ENCODE results near the gene TLL1. TPM values are rescaled to one million over a fixed set of nuclear protein-coding genes. Genes with fewer than 3 reads are reported as not detected.

Gene TLL1
- total RNA-seq, 1 donor from 2014 or later = not detected

DNA sequence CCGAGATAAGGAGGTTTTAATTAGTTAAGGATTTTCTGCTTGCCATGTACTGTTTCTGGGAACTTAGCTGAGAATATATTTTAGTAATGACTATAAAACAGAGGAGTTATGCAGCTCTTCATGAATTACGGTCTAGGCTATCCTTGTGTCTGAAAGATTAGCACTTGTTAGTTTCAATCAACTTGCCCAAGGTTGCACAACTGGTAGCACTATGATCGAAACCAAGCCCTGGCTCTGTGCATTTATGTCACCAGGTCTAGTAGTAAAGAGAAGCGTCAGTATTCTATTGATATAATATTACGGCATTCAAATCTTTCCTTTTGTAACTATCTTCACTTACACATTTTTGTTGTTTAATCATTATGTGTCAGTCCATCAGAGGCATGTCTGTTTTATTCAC, 176.0 kb downstream of the TLL1 start:
- intact Hi-C loops (cut with micrococcal nuclease) = no loop called here

DNA sequence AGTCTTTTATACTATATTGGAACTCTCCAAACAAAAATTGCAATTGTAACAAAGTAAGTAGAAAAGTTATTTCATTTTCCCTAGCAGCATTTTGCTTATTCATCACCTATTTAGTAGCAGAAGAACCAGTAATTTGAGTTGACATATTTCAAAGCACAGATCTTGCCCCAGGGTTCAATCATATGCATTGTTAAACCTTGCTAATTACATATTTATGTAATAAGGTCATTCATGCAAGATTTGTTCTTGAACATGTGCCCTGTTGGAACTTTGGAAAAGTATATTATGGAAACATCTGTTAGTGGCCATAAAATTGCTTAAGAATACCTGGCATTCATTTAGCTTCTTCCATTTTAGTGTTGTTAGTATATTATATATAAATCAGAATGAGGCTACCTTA, 191.7 kb downstream of the TLL1 start:
- intact Hi-C loops (cut with micrococcal nuclease) = no loop called here

GRCh38 chr4:166065324-166065723, 192.3 kb downstream of the TLL1 start:
- intact Hi-C loops (cut with micrococcal nuclease) = no loop called here

DNA sequence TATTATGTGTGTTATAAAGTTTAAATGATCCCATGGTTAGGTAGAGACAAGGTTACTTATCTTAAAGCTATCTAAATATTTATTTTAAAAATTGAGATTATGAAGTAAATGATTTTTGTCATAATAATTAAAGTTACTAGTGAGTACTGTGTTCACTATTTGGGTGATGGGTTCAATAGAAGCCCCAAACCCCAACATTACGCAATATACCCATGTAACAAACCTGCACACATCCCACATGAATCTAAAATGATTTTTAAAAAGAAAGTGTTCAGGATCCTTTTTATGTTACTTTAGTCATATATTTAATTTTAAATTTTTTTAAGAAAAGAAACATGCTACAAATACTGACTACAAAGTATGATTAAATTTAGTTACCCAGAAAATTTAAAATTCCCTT, 193.9 kb downstream of the TLL1 start:
- intact Hi-C loops (cut with micrococcal nuclease) = no loop called here

- intact Hi-C loops (cut with micrococcal nuclease) = no loop called here
Measured at GRCh38 chr4:166067915-166068314, 194.9 kb downstream of the TLL1 start.

- intact Hi-C loops (cut with micrococcal nuclease) = no loop called here
Measured at GRCh38 chr4:166073783-166074182, 200.7 kb downstream of the TLL1 start.

DNA sequence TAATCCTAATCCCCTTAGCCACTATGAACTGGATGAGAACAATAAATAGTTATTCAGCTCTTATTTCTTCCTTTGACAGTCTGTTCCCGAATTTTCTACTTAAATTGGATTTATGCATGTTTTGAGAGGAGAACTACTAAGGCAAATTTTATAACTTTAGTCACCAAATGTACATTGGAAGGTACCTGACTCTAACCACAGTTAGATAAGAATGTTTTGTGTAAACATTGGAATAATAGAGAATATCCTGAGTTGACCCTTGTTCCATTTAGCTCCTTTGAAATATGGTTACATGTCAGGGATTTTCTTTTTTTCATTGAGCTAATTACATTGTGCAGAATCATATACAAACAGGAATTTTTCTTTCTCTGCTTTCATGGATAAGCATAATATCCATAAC, 202.6 kb downstream of the TLL1 start:
- intact Hi-C loops (cut with micrococcal nuclease) = no loop called here

GRCh38 chr4:166077782-166078181, 204.7 kb downstream of the TLL1 start:
- intact Hi-C loops (cut with micrococcal nuclease) = no loop called here

GRCh38 chr4:166078383-166078782, 205.3 kb downstream of the TLL1 start:
- intact Hi-C loops (cut with micrococcal nuclease) = no loop called here

DNA sequence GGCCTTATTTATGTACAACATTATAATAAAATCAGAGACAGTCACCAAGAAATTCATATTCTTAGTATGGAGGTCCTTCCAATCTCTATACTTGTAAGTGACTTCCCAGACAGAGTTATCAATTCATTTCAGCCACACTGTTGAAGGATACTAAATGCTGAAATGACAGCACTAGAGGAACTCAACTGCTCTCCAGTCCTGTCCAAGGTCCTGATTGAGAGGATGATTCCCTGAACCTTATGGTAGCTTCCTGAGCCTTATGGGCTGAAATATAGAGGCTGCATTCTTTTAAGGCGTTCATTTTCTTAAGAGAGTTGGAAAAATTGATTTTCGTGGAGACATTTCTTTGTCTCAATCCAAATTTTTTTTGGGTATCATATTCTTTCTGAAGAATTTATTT, 205.9 kb downstream of the TLL1 start:
- intact Hi-C loops (cut with micrococcal nuclease) = no loop called here

- intact Hi-C loops (cut with micrococcal nuclease) = no loop called here
Measured at GRCh38 chr4:166087569-166087968, 214.5 kb downstream of the TLL1 start.

GRCh38 chr4:166088576-166088975, 215.5 kb downstream of the TLL1 start:
- intact Hi-C loops (cut with micrococcal nuclease) = no loop called here

DNA sequence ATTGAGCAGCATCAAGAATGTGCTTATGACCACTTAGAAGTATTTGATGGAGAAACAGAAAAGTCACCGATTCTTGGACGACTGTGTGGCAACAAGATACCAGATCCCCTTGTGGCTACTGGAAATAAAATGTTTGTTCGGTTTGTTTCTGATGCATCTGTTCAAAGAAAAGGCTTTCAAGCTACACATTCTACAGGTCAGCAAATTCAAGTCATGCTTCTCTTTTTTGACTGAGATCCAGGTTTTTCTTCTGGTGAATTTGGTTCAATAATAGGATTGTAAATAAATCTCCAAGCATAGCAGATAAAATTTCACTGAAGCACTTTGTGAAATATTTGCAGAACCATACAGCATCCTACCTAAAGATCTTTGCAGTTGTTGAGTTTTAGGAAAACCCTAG, 218.1 kb downstream of the TLL1 start:
- intact Hi-C loops (cut with micrococcal nuclease) = no loop called here

DNA sequence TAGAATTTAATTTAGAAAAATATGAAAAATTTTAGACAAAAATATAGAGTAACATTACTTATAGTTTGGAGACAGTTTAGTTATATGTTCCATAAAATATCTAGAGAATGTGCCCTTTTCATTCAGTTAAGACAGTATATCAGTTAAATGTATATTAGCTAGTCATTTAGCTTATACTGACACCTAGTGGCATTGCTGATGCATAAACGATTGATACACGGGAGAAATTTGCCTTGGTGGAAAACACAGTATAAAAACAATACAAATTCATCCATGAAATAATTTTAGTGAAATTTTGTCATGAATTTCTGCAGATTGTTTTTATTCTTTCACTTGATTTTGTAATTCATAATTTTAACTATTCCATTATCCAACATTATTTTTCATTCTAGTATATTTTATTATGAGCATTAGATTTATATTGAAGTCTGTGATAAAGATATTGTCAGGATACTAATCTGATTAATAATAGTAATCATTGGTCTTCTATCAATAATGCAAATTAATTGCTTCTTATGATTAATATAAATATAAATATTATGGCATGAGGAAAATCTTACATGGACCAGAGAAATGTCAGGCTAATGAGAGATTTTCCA, 219.0 kb downstream of the TLL1 start:
- intact Hi-C loops (cut with micrococcal nuclease) = loop anchor here (1.0 kb wide), 2 partner anchors 555 to 599 kb away; no protein-coding TSS in a partner anchor

GRCh38 chr4:166092797-166093290, 219.8 kb downstream of the TLL1 start:
- intact Hi-C loops (cut with micrococcal nuclease) = loop anchor here (1.0 kb wide), 2 partner anchors 556 to 600 kb away; no protein-coding TSS in a partner anchor

DNA sequence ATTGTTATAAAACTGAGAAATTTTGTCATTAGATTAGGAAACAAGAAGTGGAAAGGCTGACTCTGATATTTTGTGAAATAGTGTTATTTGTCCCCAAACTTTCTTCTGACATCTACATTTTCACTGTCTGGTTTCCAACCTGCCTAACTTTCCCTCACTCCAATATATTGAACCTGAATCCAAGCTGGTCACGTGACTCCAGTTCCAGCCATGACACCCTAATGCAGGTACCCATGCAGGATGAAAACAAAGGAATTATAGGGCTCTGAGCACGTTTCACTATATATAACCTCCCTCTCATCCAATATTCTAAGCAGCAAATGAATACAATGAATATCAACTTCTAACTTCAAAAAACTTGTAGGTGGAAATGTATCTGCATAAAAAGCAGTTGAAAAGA, 231.6 kb downstream of the TLL1 start:
- intact Hi-C loops (cut with micrococcal nuclease) = no loop called here

- intact Hi-C loops (cut with micrococcal nuclease) = no loop called here
Measured at GRCh38 chr4:166121897-166122296, 248.9 kb downstream of the TLL1 start.

- intact Hi-C loops (cut with micrococcal nuclease) = no loop called here
Measured at GRCh38 chr4:166123546-166123945, 250.5 kb downstream of the TLL1 start.

GRCh38 chr4:166128403-166128802, 255.4 kb downstream of the TLL1 start:
- intact Hi-C loops (cut with micrococcal nuclease) = no loop called here

- intact Hi-C loops (cut with micrococcal nuclease) = no loop called here
Measured at GRCh38 chr4:166134285-166134684, 261.2 kb downstream of the TLL1 start.

- intact Hi-C loops (cut with micrococcal nuclease) = no loop called here
Measured at GRCh38 chr4:166140951-166141350, 267.9 kb downstream of the TLL1 start.

- intact Hi-C loops (cut with micrococcal nuclease) = no loop called here
Measured at GRCh38 chr4:166143227-166143626, 270.2 kb downstream of the TLL1 start.

DNA sequence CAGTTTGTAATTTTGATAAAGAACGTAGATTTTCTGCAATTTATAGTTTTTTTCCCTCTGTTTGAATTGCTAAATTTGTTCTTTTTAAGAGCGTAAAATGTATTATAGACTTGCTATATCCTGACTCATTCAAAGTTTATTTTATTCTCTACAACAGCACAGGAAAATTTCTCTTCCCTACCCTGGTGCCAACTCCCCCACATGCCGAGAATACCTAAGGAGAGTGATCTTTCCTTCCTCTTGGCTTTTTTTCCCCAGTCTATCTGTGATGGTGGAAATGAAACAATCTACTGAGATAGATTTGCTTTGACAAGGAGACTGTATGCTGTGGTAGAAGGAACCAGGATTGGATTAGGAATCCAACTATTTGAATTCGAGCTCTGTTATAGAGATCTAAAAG, 271.6 kb downstream of the TLL1 start:
- intact Hi-C loops (cut with micrococcal nuclease) = no loop called here
